ENCODE measurements around the gene BACH2. TPM values are rescaled to one million over a fixed set of nuclear protein-coding genes. Genes with fewer than 3 reads are reported as not detected.

Gene BACH2
- total RNA-seq, 1 experiment from 2014 or later, result 2.5 TPM

DNA sequence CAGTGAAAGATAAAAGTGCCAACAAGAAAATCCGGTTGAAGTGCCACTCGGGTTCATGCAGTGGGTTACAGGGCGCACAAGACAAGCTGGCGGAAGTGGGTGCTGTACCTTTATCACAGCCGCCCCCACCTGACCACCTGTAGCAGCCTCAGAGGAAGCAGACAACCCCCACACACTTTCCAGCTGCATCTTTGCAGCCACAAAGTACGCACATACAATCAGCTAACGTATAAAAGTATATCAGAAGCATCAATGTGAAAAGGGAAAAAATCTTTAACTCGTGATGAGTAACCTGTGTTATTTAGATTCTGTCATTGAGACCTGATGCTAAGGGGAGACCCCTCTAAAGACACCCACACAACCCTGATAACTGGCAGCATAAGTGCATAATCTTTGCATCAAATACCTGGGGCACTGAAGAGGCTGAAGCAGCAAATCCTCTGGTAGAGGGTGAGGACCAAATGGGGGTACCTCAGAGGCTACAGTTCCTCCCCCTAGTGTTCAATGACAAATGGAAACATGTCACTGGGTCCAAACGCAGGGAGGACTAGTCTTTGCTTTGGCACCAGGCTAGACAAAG lies 22.1 kb downstream of the BACH2 start:
- Histone ChIP-seq H3K27me3 (ENCODE audit: control insufficient read depth, insufficient read depth, low read length) (no peaks in the 10 kb centered on the region), H3K4me3 (ENCODE audit: insufficient read depth, low read depth, low read length) (no peak overlapping the region), H3K36me3 (replicated peaks; ENCODE audit: control insufficient read depth, insufficient read depth, low read length) (no peaks in the 10 kb centered on the region)
- DNase-seq, result no peak

DNA sequence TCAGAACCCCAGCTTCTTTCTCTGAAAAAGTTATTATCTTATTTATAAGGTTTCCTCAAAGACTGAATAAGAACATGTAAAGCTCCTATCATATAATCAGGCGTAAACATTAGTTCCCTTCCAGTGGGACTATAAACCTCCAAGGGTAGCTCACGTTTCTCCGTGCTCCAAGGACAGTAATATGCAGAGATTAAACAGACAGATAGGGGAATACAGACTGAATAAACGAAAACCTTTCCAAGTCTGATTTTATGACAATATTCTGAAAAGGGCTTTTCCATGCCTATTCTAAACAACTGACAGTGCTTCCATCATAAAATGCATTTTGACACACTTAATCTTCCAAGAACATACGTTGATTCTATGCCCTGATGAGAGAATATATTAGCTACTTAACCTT lies 22.8 kb downstream of the BACH2 start:
- Histone ChIP-seq H3K36me3 (replicated peaks; ENCODE audit: control insufficient read depth, insufficient read depth, low read length) (no peaks in the 10 kb centered on the region), H3K27me3 (ENCODE audit: control insufficient read depth, insufficient read depth, low read length) (no peaks in the 10 kb centered on the region), H3K4me3 (ENCODE audit: insufficient read depth, low read depth, low read length) (no peak overlapping the region)
- DNase-seq, result no peak

DNA sequence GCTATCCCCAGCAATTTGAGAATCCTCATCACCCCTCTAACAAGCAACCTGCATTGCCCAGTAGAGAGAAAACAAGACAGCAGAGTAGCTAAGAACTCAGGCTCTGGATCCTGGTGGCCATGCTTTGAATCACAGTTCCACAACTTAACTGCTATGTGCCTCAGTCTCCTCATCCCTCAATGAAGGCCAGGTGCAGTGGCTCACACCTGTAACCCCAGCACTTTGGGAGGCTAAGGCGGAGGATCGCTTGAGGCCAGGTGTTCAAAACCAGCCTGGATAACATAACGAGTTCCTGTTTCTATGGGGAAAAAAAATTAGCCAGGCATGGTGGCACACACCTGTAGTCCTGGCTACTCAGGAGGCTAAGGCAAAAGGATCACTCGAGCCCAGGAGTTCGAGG lies 23.7 kb downstream of the BACH2 start:
- DNase-seq, result no peak
- H3K4me3 ChIP-seq (ENCODE audit: insufficient read depth, low read depth, low read length), result no peak overlapping the region
- H3K27me3 ChIP-seq (ENCODE audit: control insufficient read depth, insufficient read depth, low read length), result no peaks in the 10 kb centered on the region
- H3K36me3 ChIP-seq (replicated peaks; ENCODE audit: control insufficient read depth, insufficient read depth, low read length), result no peaks in the 10 kb centered on the region

DNA sequence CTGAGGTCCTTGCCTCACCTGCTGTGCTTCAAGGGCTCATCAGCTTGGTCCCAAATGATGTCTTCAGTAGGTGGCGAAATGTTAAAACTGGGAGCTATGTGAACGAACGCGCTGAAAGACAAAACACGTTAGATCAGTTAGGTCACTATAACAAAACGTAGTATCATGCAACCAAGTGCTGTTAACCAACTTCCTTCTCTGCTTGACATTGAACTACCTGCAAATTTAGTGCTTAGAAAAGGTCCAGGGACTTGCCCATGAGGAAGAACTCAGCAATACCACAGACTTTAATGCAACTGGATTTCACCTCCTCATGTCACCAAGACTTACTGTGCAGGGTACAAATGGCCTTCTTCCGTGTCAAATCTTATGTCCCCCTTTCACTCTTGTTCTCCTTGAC lies 24.8 kb downstream of the BACH2 start:
- Histone ChIP-seq H3K27me3 (ENCODE audit: control insufficient read depth, insufficient read depth, low read length) (no peaks in the 10 kb centered on the region), H3K36me3 (replicated peaks; ENCODE audit: control insufficient read depth, insufficient read depth, low read length) (no peaks in the 10 kb centered on the region), H3K4me3 (ENCODE audit: insufficient read depth, low read depth, low read length) (no peak overlapping the region)
- no peak for DNase-seq

GRCh38 chr6:90269334-90269733 lies 27.3 kb downstream of the BACH2 start:
- no peak for DNase-seq
- Histone ChIP-seq H3K4me3 (ENCODE audit: insufficient read depth, low read depth, low read length) (no peak overlapping the region), H3K27me3 (ENCODE audit: control insufficient read depth, insufficient read depth, low read length) (no peaks in the 10 kb centered on the region), H3K36me3 (replicated peaks; ENCODE audit: control insufficient read depth, insufficient read depth, low read length) (no peaks in the 10 kb centered on the region)

DNA sequence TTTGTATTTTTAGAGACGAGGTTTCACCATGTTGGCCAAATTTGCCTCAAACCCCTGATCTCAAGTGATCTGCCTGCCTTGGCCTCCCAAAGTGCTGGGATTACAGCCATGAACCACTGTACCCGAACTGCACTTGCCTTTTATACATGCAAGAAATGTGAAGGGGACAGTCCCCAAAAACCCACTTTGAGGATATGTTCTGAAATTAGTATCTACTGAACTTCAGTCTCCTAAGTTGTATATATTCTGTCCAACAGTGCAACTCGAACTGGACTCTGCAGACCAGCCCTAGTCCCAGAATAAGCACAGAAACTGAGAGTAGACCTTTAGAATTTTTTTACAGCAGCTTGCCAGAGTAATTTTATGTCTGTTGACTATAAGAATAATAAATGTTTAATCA lies 28.5 kb downstream of the BACH2 start:
- Histone ChIP-seq H3K36me3 (replicated peaks; ENCODE audit: control insufficient read depth, insufficient read depth, low read length) (no peaks in the 10 kb centered on the region), H3K4me3 (ENCODE audit: insufficient read depth, low read depth, low read length) (no peak overlapping the region), H3K27me3 (ENCODE audit: control insufficient read depth, insufficient read depth, low read length) (no peaks in the 10 kb centered on the region)
- DNase-seq, result no peak

GRCh38 chr6:90266905-90267621 lies 29.6 kb downstream of the BACH2 start:
- no peaks in the 10 kb centered on the region for H3K27me3 ChIP-seq (ENCODE audit: control insufficient read depth, insufficient read depth, low read length)
- no peaks in the 10 kb centered on the region for H3K36me3 ChIP-seq (replicated peaks; ENCODE audit: control insufficient read depth, insufficient read depth, low read length)
- DNase-seq, result no peak
- no peak overlapping the region for H3K4me3 ChIP-seq (ENCODE audit: insufficient read depth, low read depth, low read length)

DNA sequence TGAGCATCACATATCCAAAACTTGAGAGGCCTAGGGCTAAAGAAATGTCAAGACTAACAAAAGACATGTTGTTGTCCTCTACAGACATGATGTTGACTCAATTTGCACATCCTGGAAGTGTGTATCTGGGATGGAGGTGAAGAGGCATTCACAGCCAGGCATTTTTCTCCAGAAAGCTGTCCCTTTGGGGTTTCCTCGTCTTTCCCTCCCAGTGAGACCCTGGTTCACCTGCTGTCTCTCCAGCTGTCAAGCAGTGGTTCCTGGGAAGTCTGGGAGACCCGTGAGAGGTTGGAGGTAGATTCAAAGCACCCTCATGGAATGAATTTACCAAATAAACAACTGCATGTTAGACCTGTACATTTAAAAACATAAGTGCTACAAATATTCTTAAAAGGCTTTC lies 32.1 kb downstream of the BACH2 start:
- H3K27me3 ChIP-seq (ENCODE audit: control insufficient read depth, insufficient read depth, low read length), result no peaks in the 10 kb centered on the region

GRCh38 chr6:90263633-90264032 lies 33.0 kb downstream of the BACH2 start:
- DNase-seq, result no peak
- no peaks in the 10 kb centered on the region for H3K27me3 ChIP-seq (ENCODE audit: control insufficient read depth, insufficient read depth, low read length)
- no peak overlapping the region for H3K4me3 ChIP-seq (ENCODE audit: insufficient read depth, low read depth, low read length)

More for the DNA sequence above, 32.1 kb downstream of the BACH2 start:
- Histone ChIP-seq H3K36me3 (replicated peaks; ENCODE audit: control insufficient read depth, insufficient read depth, low read length) (no peaks in the 10 kb centered on the region), H3K4me3 (ENCODE audit: insufficient read depth, low read depth, low read length) (no peak overlapping the region)
- no peak for DNase-seq

DNA sequence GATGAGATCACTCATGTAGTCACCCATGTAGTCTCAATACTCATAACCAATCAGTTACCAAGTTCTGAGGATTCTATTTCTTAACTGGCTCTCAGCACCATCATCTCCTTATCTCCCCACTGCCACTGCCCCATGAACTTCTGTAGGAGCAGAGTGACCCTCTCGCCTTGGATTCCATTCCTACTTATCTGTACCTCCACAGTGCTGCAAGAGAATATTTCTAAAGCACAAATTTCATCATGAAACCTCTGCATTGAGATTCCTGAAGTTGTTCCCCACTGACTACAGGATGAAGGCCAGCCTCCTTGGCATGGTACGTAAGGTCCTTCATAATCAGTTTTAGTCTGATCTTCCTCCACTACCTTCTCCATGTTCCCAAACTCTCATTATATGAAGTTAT lies 34.8 kb downstream of the BACH2 start:
- DNase-seq, result no peak
- Histone ChIP-seq H3K27me3 (ENCODE audit: control insufficient read depth, insufficient read depth, low read length) (no peaks in the 10 kb centered on the region), H3K4me3 (ENCODE audit: insufficient read depth, low read depth, low read length) (no peak overlapping the region), H3K36me3 (replicated peaks; ENCODE audit: control insufficient read depth, insufficient read depth, low read length) (no peaks in the 10 kb centered on the region)

More at GRCh38 chr6:90263633-90264032, 33.0 kb downstream of the BACH2 start:
- H3K36me3 ChIP-seq (replicated peaks; ENCODE audit: control insufficient read depth, insufficient read depth, low read length), result no peaks in the 10 kb centered on the region

GRCh38 chr6:90257486-90257738 lies 39.2 kb downstream of the BACH2 start:
- no peak for DNase-seq
- no peaks in the 10 kb centered on the region for H3K36me3 ChIP-seq (replicated peaks; ENCODE audit: control insufficient read depth, insufficient read depth, low read length)
- no peaks in the 10 kb centered on the region for H3K27me3 ChIP-seq (ENCODE audit: control insufficient read depth, insufficient read depth, low read length)
- no peak overlapping the region for H3K4me3 ChIP-seq (ENCODE audit: insufficient read depth, low read depth, low read length)

DNA sequence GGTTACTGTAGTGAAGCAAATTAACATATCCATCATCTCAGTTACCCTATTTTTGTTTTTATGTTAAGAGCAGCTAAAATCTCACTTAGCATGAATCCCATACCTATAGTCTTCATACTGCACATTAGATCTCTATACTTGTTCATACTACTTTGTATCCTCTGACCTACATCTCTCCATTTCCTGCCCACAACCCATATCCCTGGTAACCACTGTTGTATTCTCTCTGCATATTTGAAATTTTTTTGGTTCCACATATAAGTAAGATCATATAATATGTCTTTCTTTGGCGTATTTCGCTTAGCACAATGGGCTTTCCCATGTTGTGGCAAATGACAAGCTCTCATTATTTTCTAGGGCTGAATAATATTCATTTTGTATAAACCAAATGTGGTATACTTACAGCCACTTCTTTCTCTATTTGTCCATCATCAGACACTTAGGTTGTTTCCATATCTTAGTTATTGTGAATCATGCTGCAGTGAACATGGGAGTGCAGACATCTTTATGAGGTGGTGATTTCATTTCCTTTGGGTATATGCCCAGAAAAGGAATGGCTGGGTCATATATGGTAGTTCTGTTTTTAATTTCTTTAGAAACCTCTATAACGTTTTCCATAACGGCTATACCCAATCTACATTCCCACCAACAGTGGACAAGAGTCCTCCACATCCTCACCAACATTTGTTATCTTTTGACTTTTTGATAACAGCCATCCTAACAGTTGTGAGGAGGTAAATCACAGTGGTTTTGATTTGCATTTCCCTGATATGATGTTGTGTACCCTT lies 39.8 kb downstream of the BACH2 start:
- H3K27me3 ChIP-seq (ENCODE audit: control insufficient read depth, insufficient read depth, low read length), result no peaks in the 10 kb centered on the region
- DNase-seq, result no peak
- H3K4me3 ChIP-seq (ENCODE audit: insufficient read depth, low read depth, low read length), result no peak overlapping the region
- no peaks in the 10 kb centered on the region for H3K36me3 ChIP-seq (replicated peaks; ENCODE audit: control insufficient read depth, insufficient read depth, low read length)

DNA sequence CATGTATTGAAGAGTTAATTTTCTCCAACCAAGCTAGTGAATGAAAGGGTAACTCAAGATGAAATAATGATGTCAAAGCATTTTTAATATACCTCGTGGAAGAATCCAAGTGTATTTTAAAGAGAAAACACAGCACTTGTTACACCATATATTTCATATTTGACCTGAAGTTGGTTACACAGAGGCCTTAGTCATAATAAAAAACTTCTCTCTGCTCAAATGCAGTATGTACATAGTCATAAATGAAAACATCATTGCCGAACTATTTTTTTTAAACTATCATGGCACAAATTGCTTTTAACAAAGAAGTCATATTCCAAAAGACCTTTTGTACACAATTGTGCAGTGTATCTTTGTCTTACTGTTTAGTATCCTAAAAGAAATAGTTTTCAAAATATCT lies 43.0 kb downstream of the BACH2 start:
- no peak overlapping the region for H3K4me3 ChIP-seq (ENCODE audit: insufficient read depth, low read depth, low read length)
- H3K36me3 ChIP-seq (replicated peaks; ENCODE audit: control insufficient read depth, insufficient read depth, low read length), result no peaks in the 10 kb centered on the region
- no peak for DNase-seq
- no peaks in the 10 kb centered on the region for H3K27me3 ChIP-seq (ENCODE audit: control insufficient read depth, insufficient read depth, low read length)

DNA sequence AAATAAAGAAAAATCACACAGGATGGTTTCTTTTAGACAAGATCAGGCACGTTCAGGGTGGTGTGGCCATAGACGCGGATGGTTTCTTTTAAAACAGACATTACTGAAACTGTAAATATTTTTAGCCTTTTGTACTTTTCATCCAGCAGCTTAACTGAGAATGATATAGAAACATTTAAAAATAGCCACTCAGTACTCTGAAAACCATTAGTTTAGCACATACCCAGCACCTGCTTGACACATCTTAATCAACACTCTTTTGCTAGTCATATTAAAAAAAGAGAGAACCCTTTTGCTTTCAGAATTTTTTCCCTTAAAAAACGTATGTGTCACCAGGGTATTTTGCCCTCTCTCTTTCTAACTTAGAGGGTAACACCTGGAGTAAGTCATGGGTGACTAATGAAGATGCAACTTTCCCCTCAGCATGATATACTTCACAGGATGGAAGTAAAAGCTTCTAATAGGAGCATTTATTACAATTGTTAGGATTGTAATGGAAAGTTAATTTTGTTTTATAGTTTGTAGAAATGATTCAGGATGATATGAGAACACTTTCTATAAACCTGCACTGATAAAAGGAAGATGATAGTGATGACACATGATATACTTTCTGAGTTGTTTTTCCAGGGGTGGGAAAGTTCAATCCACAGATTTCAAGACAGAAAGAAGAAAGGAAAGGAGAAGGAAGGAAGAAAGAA lies 45.2 kb downstream of the BACH2 start:
- no peaks in the 10 kb centered on the region for H3K27me3 ChIP-seq (ENCODE audit: control insufficient read depth, insufficient read depth, low read length)
- no peak for DNase-seq

DNA sequence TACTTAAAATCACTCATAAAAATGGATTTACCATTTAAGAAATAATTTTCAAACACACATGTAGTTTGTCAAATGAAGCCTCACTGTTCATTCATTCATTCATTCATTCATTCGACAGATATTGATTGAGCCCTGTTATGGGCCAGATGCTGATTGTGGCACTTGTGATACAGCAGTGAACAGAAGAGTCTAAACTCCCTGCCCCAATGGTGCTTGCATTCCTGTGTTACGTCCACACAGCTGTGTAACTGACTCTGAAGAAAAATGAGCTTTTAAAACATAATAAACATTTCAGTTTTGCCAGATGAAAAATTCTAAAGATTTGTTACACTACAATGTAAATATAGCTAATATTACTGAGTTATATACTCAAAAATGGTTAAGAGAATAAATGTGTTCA lies 46.2 kb downstream of the BACH2 start:
- DNase-seq, result no peak
- H3K36me3 ChIP-seq (replicated peaks; ENCODE audit: control insufficient read depth, insufficient read depth, low read length), result no peaks in the 10 kb centered on the region
- no peaks in the 10 kb centered on the region for H3K27me3 ChIP-seq (ENCODE audit: control insufficient read depth, insufficient read depth, low read length)
- H3K4me3 ChIP-seq (ENCODE audit: insufficient read depth, low read depth, low read length), result no peak overlapping the region

More for the DNA sequence above, 45.2 kb downstream of the BACH2 start:
- Histone ChIP-seq H3K4me3 (ENCODE audit: insufficient read depth, low read depth, low read length) (no peak overlapping the region), H3K36me3 (replicated peaks; ENCODE audit: control insufficient read depth, insufficient read depth, low read length) (no peaks in the 10 kb centered on the region)

Measured in H7 (cell line).